ENCODE data around the gene PCCB.

DNA sequence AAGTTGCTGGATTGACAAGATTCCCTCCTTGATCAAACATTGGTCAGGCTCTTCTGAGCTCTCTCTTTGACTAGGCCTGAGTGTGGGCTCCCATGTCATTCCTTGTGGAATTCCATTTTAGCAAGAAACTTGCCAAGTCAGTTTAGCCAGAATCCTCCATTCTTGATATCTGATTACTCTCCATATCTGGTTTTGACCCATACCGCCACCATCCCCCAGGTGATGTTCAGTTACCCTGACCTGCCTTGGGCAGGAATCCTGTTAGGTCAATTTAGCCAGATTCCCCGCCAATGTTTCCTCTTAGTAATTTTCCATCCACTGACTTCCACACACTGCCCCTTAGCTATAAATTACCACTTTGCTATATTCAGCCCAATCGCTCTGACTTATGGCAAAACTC, 1.0 kb upstream of the PCCB start:
- TF ChIP-seq EZH2 (IDR thresholded peaks at IDR 0.05) (no peak), FOXP2 (optimal IDR thresholded peaks at IDR 0.05; ENCODE audit: control extremely low read depth, extremely low read length, insufficient read depth) (no peak)
